HCT116 (cell line): Measurements from ENCODE around the gene ZNF787. TPM values are rescaled to one million over a fixed set of nuclear protein-coding genes. Genes with fewer than 3 reads are reported as not detected.

ENCODE experiments used
- ATAC-seq: fragments of 200-7000 bp; cut with Tn5 transposase; 2 replicates; pipeline ENCODE4 v1.9.1; 2020; ENCODE audit warnings: mild to moderate bottlenecking, moderate library complexity
- BruUV-seq: library from RNA; stranded (reverse); fragments of 400-500 nt; replicated peaks from 2 replicates; lab custom pipeline; 2021; lab: Mats Ljungman, UMichigan
- CTCF ChIA-PET: fragments of 300-600 bp; sonication (Branson Sonifier 250); formaldehyde crosslinking; loops from one replicate; lab custom pipeline; 2021; ENCODE audit warnings: antibody characterized with exemption; lab: Charles Lee
- POLR2A ChIA-PET: fragments of 300-600, 350-600 bp; sonication (Branson Sonifier 250); formaldehyde crosslinking; loops from one replicate; lab custom pipeline; 2021; ENCODE audit warnings: antibody characterized with exemption; lab: Charles Lee
- RAD21 ChIA-PET, 2 experiments: fragments of 300-600 bp; sonication (Branson Sonifier 250); formaldehyde crosslinking; loops; one replicate each; lab custom pipeline; 2023; ENCODE audit warnings: low total read pairs in 2 of 2; ENCODE audit not compliant: uncharacterized antibody in 2 of 2, unreplicated experiment in 2 of 2, low non-redundant PET in 1 of 2; lab: Charles Lee
- DNase-seq: peaks from one replicate; pipeline ENCODE4 v3.0.0-alpha.2; 2010; ENCODE audit warnings: low read depth, low spot score
- H2AFZ ChIP-seq: fragments of 200-600 bp; shearing (Covaris generic), sonication (generic); 2 replicates; pipeline ENCODE4 v1.6.1; 2017; ENCODE audit warnings: low read depth, mixed run types, mixed read lengths, antibody characterized with exemption, low read length; ENCODE audit not compliant: poor library complexity, severe bottlenecking
- H3K27ac ChIP-seq: 2 replicates; pipeline ENCODE4 v1.5.1; 2012; ENCODE audit warnings: low read depth, low read length
- H3K27me3 ChIP-seq: fragments of 200-600 bp; sonication (generic); 2 replicates; pipeline ENCODE4 v1.6.1; 2016; ENCODE audit warnings: mixed run types, low read length, mixed read lengths; ENCODE audit not compliant: insufficient read depth
- H3K36me3 ChIP-seq, 2 experiments: fragments of 200-500 bp in 1 of 2; fragments of 200-600 bp in 1 of 2; sonication (Bioruptor generic) in 1 of 2; sonication (generic) in 1 of 2; 2 replicates each; pipeline versions ENCODE4 v1.5.1 to v1.6.1; 2014 to 2016; ENCODE audit warnings: low read length in 2 of 2, inconsistent platforms in 1 of 2, mixed read lengths in 1 of 2, mixed run types in 1 of 2; ENCODE audit not compliant: insufficient read depth in 2 of 2, control insufficient read depth in 1 of 2
- H3K4me1 ChIP-seq, 2 experiments: fragments of 200-600 bp in 1 of 2; sonication (generic) in 1 of 2; 2 replicates each; pipeline versions ENCODE4 v1.5.1 to v1.6.1; 2012 to 2017; ENCODE audit warnings: low read length in 2 of 2, inconsistent platforms in 1 of 2, mild to moderate bottlenecking in 1 of 2, mixed read lengths in 1 of 2, mixed run types in 1 of 2, moderate library complexity in 1 of 2; ENCODE audit not compliant: insufficient read depth in 2 of 2, control insufficient read depth in 1 of 2
- H3K4me2 ChIP-seq: fragments of 200-600 bp; sonication (generic); 2 replicates; pipeline ENCODE4 v1.6.1; 2017; ENCODE audit warnings: mixed run types, low read length, mixed read lengths
- H3K4me3 ChIP-seq, 2 experiments: fragments of 200-600 bp in 1 of 2; sonication (generic) in 1 of 2; replicated peaks in 1 of 2; 2 replicates each; pipeline ENCODE4 v1.5.1; 2011 to 2016; ENCODE audit warnings: low read length in 2 of 2, control low read depth in 1 of 2, low read depth in 1 of 2, mild to moderate bottlenecking in 1 of 2, mixed read lengths in 1 of 2, mixed run types in 1 of 2
- H3K79me2 ChIP-seq: fragments of 200-600 bp; sonication (generic); 2 replicates; pipeline ENCODE4 v1.6.1; 2017; ENCODE audit warnings: mild to moderate bottlenecking, mixed run types, low read length, moderate library complexity, mixed read lengths; ENCODE audit not compliant: insufficient read depth
- H3K9ac ChIP-seq: fragments of 200-600 bp; sonication (generic); 2 replicates; pipeline ENCODE4 v1.6.1; 2016; ENCODE audit warnings: low read length, mixed read lengths
- H3K9me2 ChIP-seq: fragments of 200-600 bp; sonication (generic), shearing (Covaris generic); 2 replicates; pipeline ENCODE4 v1.6.1; 2017; ENCODE audit warnings: mixed run types, mild to moderate bottlenecking, moderate library complexity; ENCODE audit not compliant: insufficient read depth
- H3K9me3 ChIP-seq, 2 experiments: fragments of 200-500 bp in 1 of 2; fragments of 200-600 bp in 1 of 2; sonication (Bioruptor generic) in 1 of 2; sonication (generic) in 1 of 2; 2 replicates each; pipeline ENCODE4 v1.6.1; 2014 to 2017; ENCODE audit warnings: low read length in 2 of 2, mixed read lengths in 2 of 2, inconsistent platforms in 1 of 2, low read depth in 1 of 2, mild to moderate bottlenecking in 1 of 2, mixed run types in 1 of 2, moderate library complexity in 1 of 2; ENCODE audit not compliant: control insufficient read depth in 1 of 2, insufficient read depth in 1 of 2
- H4K20me1 ChIP-seq: fragments of 200-600 bp; sonication (generic), shearing (Covaris generic); 2 replicates; pipeline ENCODE4 v1.6.1; 2017; ENCODE audit warnings: mixed run types, mild to moderate bottlenecking, moderate library complexity; ENCODE audit not compliant: insufficient read depth
- ATF3 ChIP-seq: IDR thresholded peaks from 2 replicates; pipeline ENCODE4 v1.6.1; 2012
- CEBPB ChIP-seq: IDR thresholded peaks from 2 replicates; pipeline ENCODE4 v1.6.1; 2012; ENCODE audit warnings: low read depth
- CTCF ChIP-seq, 3 experiments: fragments of 200-600 bp in 1 of 3; sonication (generic) in 1 of 3; IDR thresholded peaks in 2 of 3; conservative IDR thresholded peaks in 1 of 3; 2 replicates each; pipeline ENCODE4 v1.5.1; 2012 to 2017; ENCODE audit warnings: low read depth in 2 of 3, low read length in 2 of 3, antibody characterized with exemption in 1 of 3, borderline replicate concordance in 1 of 3, control low read depth in 1 of 3, mild to moderate bottlenecking in 1 of 3, mixed read lengths in 1 of 3, mixed run types in 1 of 3, moderate library complexity in 1 of 3; ENCODE audit not compliant: insufficient read depth in 1 of 3
- EZH2phosphoT487 ChIP-seq: fragments of 200-600 bp; IDR thresholded peaks from 2 replicates; pipeline ENCODE4 v1.6.1; 2018; ENCODE audit warnings: antibody characterized with exemption, borderline replicate concordance
- POLR2AphosphoS5 ChIP-seq: IDR thresholded peaks from 2 replicates; pipeline ENCODE4 v1.6.1; 2011; ENCODE audit warnings: mild to moderate bottlenecking, low read depth, low read length, moderate library complexity
- REST ChIP-seq: IDR thresholded peaks from 2 replicates; pipeline ENCODE4 v1.6.1; 2012; ENCODE audit warnings: low read depth
- SRF ChIP-seq: IDR thresholded peaks from 2 replicates; pipeline ENCODE4 v1.6.1; 2012; ENCODE audit warnings: low read depth
- TCF7L2 ChIP-seq: IDR thresholded peaks from 2 replicates; pipeline ENCODE4 v1.7.0; 2011; ENCODE audit warnings: borderline replicate concordance, inconsistent platforms; ENCODE audit not compliant: insufficient read depth, insufficient read length; ENCODE audit errors: extremely low read depth
- ZBTB33 ChIP-seq: IDR thresholded peaks from 2 replicates; pipeline ENCODE4 v1.6.1; 2011; ENCODE audit warnings: mild to moderate bottlenecking, low read length, moderate library complexity; ENCODE audit not compliant: insufficient replicate concordance; ENCODE audit errors: extremely low read depth
- intact Hi-C: fragments of 100-400 bp; cut with micrococcal nuclease; formaldehyde crosslinking; loops from 2 replicates; pipeline ENCODE4 v1.10.0; 2022
- total RNA-seq: library from RNA; stranded (reverse); gene quantifications from one replicate; pipeline ENCODE4 v1.2.1, GENCODE V29; 2021; ENCODE audit not compliant: unreplicated experiment

The ZNF787 gene
- total RNA-seq, 1 experiment from 2014 or later, result 40.3 TPM

GRCh38 chr19:56108447-56109195 is 12.5 kb downstream of the ZNF787 start:
- H3K27ac ChIP-seq, result no peak overlapping the region
- POLR2A ChIA-PET, result no interaction called here
- no peak overlapping the region for H3K9ac ChIP-seq
- no peak overlapping the region for H3K4me3 ChIP-seq
- no peaks in the 10 kb centered on the region for H3K9me2 ChIP-seq
- H3K9me3 ChIP-seq, result no peaks in the 10 kb centered on the region
- H3K79me2 ChIP-seq, result peaks cover 93% of the 10 kb centered on the region
- RAD21 ChIA-PET, result no interaction called here
- CTCF ChIA-PET, result no interaction called here
- H2AFZ ChIP-seq, result no peak overlapping the region
- no TSS peak for BruUV-seq
- ATAC-seq, result no peak
- H3K4me2 ChIP-seq, result no peak overlapping the region
- DNase-seq, result no peak
- H3K4me1 ChIP-seq, result peaks cover 0 to 9% of the 10 kb centered on the region in 2 experiments; a peak in 1 of 4 replicates
- intact Hi-C loops, result no loop called here
- peaks cover 4% of the 10 kb centered on the region; the same call in 1 of the 2 replicates for H4K20me1 ChIP-seq
- H3K27me3 ChIP-seq, result no peaks in the 10 kb centered on the region
- no peaks in the 10 kb centered on the region; a peak in 1 of 4 replicates for H3K36me3 ChIP-seq
- TF ChIP-seq CTCF (IDR thresholded peaks at IDR 0.05 in 2 of 3, conservative IDR thresholded peaks at IDR 0.05 in 1 of 3; ENCODE audit: borderline replicate concordance in 1 of 3, insufficient read depth in 1 of 3, low read depth in 2 of 3, low read length in 2 of 3) (no peak), EZH2phosphoT487 (no peak), POLR2AphosphoS5 (no peak), TCF7L2 (no peak), ATF3 (no peak), CEBPB (no peak), SRF (no peak), REST (no peak), ZBTB33 (no peak)
- TF ChIP-seq, all 23 proteins: peak for 0
